CD14-positive monocyte (primary cell): ENCODE data around the gene USP54. TPM values are rescaled to one million over a fixed set of nuclear protein-coding genes. Genes with fewer than 3 reads are reported as not detected.

Experiments used
- DNase-seq, 3 donors: peaks; one replicate each; pipeline ENCODE4 v3.0.0-alpha.2; 2011 to 2022
- H2AFZ ChIP-seq: 2 replicates; pipeline ENCODE4 v1.6.0; 2012; ENCODE audit warnings: mild to moderate bottlenecking, low read depth, low read length, inconsistent platforms; ENCODE audit not compliant: insufficient read depth, poor library complexity, severe bottlenecking
- H3K27ac ChIP-seq, 2 donors: 1 replicate in 1 of 2; 2 replicates in 1 of 2; pipeline ENCODE4 v1.5.1; 2012 to 2013; ENCODE audit warnings: low read length in 2 of 2, control low read depth in 1 of 2, inconsistent platforms in 1 of 2, low read depth in 1 of 2, mild to moderate bottlenecking in 1 of 2
- H3K27me3 ChIP-seq, 2 donors: one replicate each; pipeline versions ENCODE4 v1.6.0 to v1.6.1; 2011 to 2013; ENCODE audit warnings: low read length in 2 of 2; ENCODE audit not compliant: control insufficient read depth in 2 of 2, insufficient read depth in 2 of 2
- H3K36me3 ChIP-seq, 2 donors: replicated peaks in 1 of 2; 1 replicate in 1 of 2; 2 replicates in 1 of 2; pipeline versions ENCODE4 v1.5.1 to v1.6.1; 2012 to 2013; ENCODE audit warnings: low read length in 2 of 2, control low read depth in 1 of 2, inconsistent platforms in 1 of 2, mild to moderate bottlenecking in 1 of 2; ENCODE audit not compliant: insufficient read depth in 2 of 2, control insufficient read depth in 1 of 2
- H3K4me1 ChIP-seq, 2 donors: 1 replicate in 1 of 2; 2 replicates in 1 of 2; pipeline versions ENCODE4 v1.5.1 to v1.6.1; 2012 to 2013; ENCODE audit warnings: low read length in 2 of 2, control low read depth in 1 of 2, inconsistent platforms in 1 of 2, mild to moderate bottlenecking in 1 of 2, moderate library complexity in 1 of 2; ENCODE audit not compliant: insufficient read depth in 2 of 2, control insufficient read depth in 1 of 2
- H3K4me2 ChIP-seq: replicated peaks from 2 replicates; pipeline ENCODE3; 2012; ENCODE audit warnings: low read length, moderate library complexity, mild to moderate bottlenecking; ENCODE audit not compliant: poor library complexity, severe bottlenecking; ENCODE audit errors: extremely low read depth
- H3K4me3 ChIP-seq, 3 experiments: fragments of 200-600 bp in 1 of 3; sonication (generic) in 1 of 3; replicated peaks in 1 of 3; 1 replicate in 2 of 3; 2 replicates in 1 of 3; pipeline ENCODE4 v1.5.1; 2011 to 2013; ENCODE audit warnings: low read length in 3 of 3, mild to moderate bottlenecking in 3 of 3, control low read depth in 2 of 3, low read depth in 2 of 3, inconsistent platforms in 1 of 3, moderate library complexity in 1 of 3
- H3K79me2 ChIP-seq: 2 replicates; pipeline ENCODE4 v1.6.0; 2012; ENCODE audit warnings: mild to moderate bottlenecking, control low read depth, inconsistent platforms, low read length, moderate library complexity; ENCODE audit not compliant: insufficient read depth
- H3K9ac ChIP-seq: 2 replicates; pipeline ENCODE4 v1.6.0; 2017; ENCODE audit warnings: low read length, mild to moderate bottlenecking; ENCODE audit not compliant: insufficient read depth, poor library complexity, severe bottlenecking
- H3K9me3 ChIP-seq, 2 donors: replicated peaks in 1 of 2; 1 replicate in 1 of 2; 2 replicates in 1 of 2; pipeline versions ENCODE4 v1.5.1 to v1.6.1; 2012 to 2013; ENCODE audit warnings: low read length in 2 of 2, control low read depth in 1 of 2; ENCODE audit not compliant: control insufficient read depth in 1 of 2, insufficient read depth in 1 of 2
- H4K20me1 ChIP-seq: 2 replicates; pipeline ENCODE4 v1.6.0; 2012; ENCODE audit warnings: mild to moderate bottlenecking, low read length, control low read depth, moderate library complexity; ENCODE audit not compliant: insufficient read depth
- H3K27ac Mint-ChIP-seq, 7 donors: one replicate each; pipeline ENCODE4 v1.8.0; 2020; ENCODE audit warnings: mild to moderate bottlenecking in 7 of 7, mixed read lengths in 7 of 7, moderate library complexity in 6 of 7, inconsistent platforms in 2 of 7
- H3K27me3 Mint-ChIP-seq, 3 donors: one replicate each; pipeline ENCODE4 v1.8.0; 2021 to 2022; ENCODE audit warnings: low read depth in 3 of 3, mild to moderate bottlenecking in 3 of 3, mixed read lengths in 3 of 3, moderate library complexity in 3 of 3, inconsistent platforms in 1 of 3
- H3K36me3 Mint-ChIP-seq, 2 donors: one replicate each; pipeline ENCODE4 v1.8.0; 2020; ENCODE audit warnings: mixed read lengths in 2 of 2, inconsistent platforms in 1 of 2, mild to moderate bottlenecking in 1 of 2
- H3K4me1 Mint-ChIP-seq: one replicate; pipeline ENCODE4 v1.8.0; 2020; ENCODE audit warnings: mild to moderate bottlenecking, mixed read lengths
- H3K4me3 Mint-ChIP-seq, 2 donors: one replicate each; pipeline ENCODE4 v1.8.0; 2020; ENCODE audit warnings: mild to moderate bottlenecking in 2 of 2, mixed read lengths in 2 of 2, moderate library complexity in 1 of 2
- H3K9me3 Mint-ChIP-seq, 7 donors: one replicate each; pipeline ENCODE4 v1.8.0; 2020 to 2022; ENCODE audit warnings: mixed read lengths in 7 of 7, mild to moderate bottlenecking in 6 of 7, moderate library complexity in 6 of 7, inconsistent platforms in 2 of 7
- WGBS: methylation state at CpG from one replicate; pipeline ENCODE4 v1.1.5; 2013; ENCODE audit warnings: missing lambda C conversion rate; ENCODE audit not compliant: insufficient coverage; 5-methylcytosine and 5-hydroxymethylcytosine counted together
- intact Hi-C, 2 donors: fragments of 100-400 bp; cut with micrococcal nuclease; formaldehyde crosslinking; loops; one replicate each; pipeline versions ENCODE4 v1.15.0 to v1.15.1; 2023
- polyA plus RNA-seq, 3 donors: library from polyadenylated mRNA; depleted of rRNA in 1 of 3; unstranded in 2 of 3; stranded (reverse) in 1 of 3; fragments of 300-500 nt in 2 of 3; fragments of >200 nt in 1 of 3; fragmentation: Illumina TruSeq in 2 of 3; gene quantifications; 1 replicate in 2 of 3; 2 replicates in 1 of 3; pipeline ENCODE4 v1.2.3, GENCODE V29; 2012 to 2021
- TF ChIP-seq, protein P1 (sequence below): fragments of 200-600 bp; IDR thresholded peaks from one replicate; pipeline ENCODE4 v1.8.0; 2022; ENCODE audit warnings: antibody characterized with exemption, mild to moderate bottlenecking

Gene USP54
- polyA plus RNA-seq, 3 donors: 0.28 to 2.4 (median 0.55) TPM

DNA sequence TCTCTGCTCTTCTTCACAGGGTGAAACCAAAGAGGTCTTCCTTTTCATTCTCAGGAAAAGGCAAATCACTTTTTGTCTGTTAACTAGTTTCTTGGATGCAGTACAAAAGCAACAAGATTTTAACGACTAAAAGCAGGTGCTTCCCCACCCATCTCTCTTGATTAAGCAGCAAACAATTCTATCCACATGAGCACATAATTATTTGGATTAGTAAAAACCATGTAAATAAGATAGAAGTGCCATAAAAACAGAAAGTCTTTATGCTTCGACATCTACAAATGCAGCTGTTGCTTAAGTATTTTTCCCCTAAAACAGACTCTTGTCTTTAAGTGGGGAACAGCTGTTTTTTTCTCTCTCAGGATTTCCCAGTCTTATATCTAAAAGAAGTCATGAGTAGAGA is 37.4 kb downstream of the USP54 start:
- no peak overlapping the region for H3K27ac ChIP-seq
- Mint-ChIP-seq H3K36me3 (no peaks in the 10 kb centered on the region), H3K4me1 (peaks cover 7% of the 10 kb centered on the region), H3K27ac (no peak overlapping the region), H3K4me3 (no peak overlapping the region), H3K27me3 (no peaks in the 10 kb centered on the region), H3K9me3 (no peaks in the 10 kb centered on the region)
- H3K36me3 ChIP-seq: no peaks in the 10 kb centered on the region
- H3K9me3 ChIP-seq: no peaks in the 10 kb centered on the region
- intact Hi-C loops: no loop called here
- no peak overlapping the region for H3K9ac ChIP-seq
- TF ChIP-seq, protein P1, sequence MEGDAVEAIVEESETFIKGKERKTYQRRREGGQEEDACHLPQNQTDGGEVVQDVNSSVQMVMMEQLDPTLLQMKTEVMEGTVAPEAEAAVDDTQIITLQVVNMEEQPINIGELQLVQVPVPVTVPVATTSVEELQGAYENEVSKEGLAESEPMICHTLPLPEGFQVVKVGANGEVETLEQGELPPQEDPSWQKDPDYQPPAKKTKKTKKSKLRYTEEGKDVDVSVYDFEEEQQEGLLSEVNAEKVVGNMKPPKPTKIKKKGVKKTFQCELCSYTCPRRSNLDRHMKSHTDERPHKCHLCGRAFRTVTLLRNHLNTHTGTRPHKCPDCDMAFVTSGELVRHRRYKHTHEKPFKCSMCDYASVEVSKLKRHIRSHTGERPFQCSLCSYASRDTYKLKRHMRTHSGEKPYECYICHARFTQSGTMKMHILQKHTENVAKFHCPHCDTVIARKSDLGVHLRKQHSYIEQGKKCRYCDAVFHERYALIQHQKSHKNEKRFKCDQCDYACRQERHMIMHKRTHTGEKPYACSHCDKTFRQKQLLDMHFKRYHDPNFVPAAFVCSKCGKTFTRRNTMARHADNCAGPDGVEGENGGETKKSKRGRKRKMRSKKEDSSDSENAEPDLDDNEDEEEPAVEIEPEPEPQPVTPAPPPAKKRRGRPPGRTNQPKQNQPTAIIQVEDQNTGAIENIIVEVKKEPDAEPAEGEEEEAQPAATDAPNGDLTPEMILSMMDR: no peak
- DNase-seq: no peak
- no peak overlapping the region for H2AFZ ChIP-seq
- WGBS: no CpG with 5 or more reads among the region's 2 CpGs
- H3K4me2 ChIP-seq: no peak overlapping the region
- no peaks in the 10 kb centered on the region for H3K27me3 ChIP-seq
- no peak overlapping the region for H3K4me3 ChIP-seq
- H3K79me2 ChIP-seq: no peaks in the 10 kb centered on the region
- no peaks in the 10 kb centered on the region for H3K4me1 ChIP-seq
- no peaks in the 10 kb centered on the region for H4K20me1 ChIP-seq

DNA sequence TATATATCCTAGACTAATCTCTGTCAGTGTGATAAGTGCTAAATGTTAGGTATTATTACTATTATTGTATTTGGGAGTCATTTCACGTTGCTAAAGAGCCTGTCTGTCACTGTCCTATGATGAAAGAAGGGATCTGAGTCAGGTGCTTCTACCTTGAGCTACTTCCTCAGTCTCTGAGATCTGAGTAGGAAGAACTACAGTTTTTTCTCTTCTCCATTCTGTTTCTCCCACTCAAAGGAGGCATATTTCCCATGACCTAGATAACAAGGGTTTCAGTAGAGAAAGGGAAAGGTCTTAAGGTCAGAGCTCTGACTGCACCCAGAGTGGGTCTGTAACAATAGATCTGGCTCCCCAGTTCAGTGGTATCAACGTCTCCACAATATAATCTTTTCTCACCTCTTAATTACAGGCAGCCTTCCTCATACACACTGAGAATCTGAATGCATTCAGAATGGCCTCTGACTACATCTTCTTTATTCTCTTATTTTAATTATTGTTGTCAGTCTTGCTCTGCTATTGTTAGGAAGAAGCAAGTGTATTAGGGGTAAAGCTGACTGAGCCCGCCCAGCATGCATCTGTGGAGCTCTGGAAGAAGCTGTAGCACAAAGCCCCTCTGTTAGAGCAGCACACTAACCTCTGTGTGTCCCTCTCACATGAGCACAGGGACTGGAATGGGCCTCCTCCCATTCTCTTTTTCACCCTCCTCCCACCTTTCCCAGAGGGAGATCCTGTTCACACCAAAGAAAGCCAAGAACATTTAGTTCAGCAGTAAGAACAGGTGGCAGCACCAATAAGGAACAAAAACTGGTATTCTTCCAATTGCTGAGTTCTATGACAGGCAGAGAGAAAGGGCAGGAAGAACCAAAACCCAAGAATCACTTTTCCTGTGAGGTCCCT is 38.1 kb downstream of the USP54 start:
- Mint-ChIP-seq H3K27ac (no peak overlapping the region), H3K9me3 (no peaks in the 10 kb centered on the region)

More for the DNA sequence above, 38.1 kb downstream of the USP54 start:
- Mint-ChIP-seq H3K27me3 (no peaks in the 10 kb centered on the region), H3K4me3 (no peak overlapping the region), H3K4me1 (peaks cover 7% of the 10 kb centered on the region), H3K36me3 (no peaks in the 10 kb centered on the region)
- Histone ChIP-seq H3K27ac (no peak overlapping the region), H3K79me2 (no peaks in the 10 kb centered on the region), H3K9ac (no peak overlapping the region), H3K36me3 (no peaks in the 10 kb centered on the region), H3K27me3 (no peaks in the 10 kb centered on the region), H3K4me1 (no peaks in the 10 kb centered on the region), H4K20me1 (no peaks in the 10 kb centered on the region), H3K9me3 (no peaks in the 10 kb centered on the region), H3K4me2 (no peak overlapping the region), H3K4me3 (no peak overlapping the region), H2AFZ (no peak overlapping the region)
- DNase-seq: no peak
- intact Hi-C loops: no loop called here
- WGBS: 100% methylated on average over 1 of the region's 3 CpGs
- TF ChIP-seq, protein P1: no peak
